HepG2 (cell line): ENCODE measurements around the gene RAB3IP. TPM values are rescaled to one million over a fixed set of nuclear protein-coding genes. Genes with fewer than 3 reads are reported as not detected.

Source experiments
- ATAC-seq: fragments of 200-7000 bp; cut with Tn5 transposase; 3 replicates; pipeline ENCODE4 v1.9.1; 2020; ENCODE audit warnings: mild to moderate bottlenecking, moderate library complexity
- BruUV-seq: library from RNA; stranded (reverse); fragments of 400-500 nt; replicated peaks from 2 replicates; lab custom pipeline; 2021; lab: Mats Ljungman, UMichigan
- CTCF ChIA-PET: fragments of 300-600 bp; formaldehyde crosslinking; extraction: SDS; loops from one replicate; lab custom pipeline; 2021; ENCODE audit warnings: low total read pairs, inconsistent platforms, low intra/inter-chr PET ratio; lab: Yijun Ruan, JAX
- POLR2A ChIA-PET: fragments of 350-600 bp; sonication (Branson Sonifier 250); formaldehyde crosslinking; loops from one replicate; lab custom pipeline; 2020; ENCODE audit warnings: antibody characterized with exemption, inconsistent platforms; lab: Yijun Ruan, JAX
- DNase-seq: peaks from one replicate; pipeline ENCODE4 v3.0.0-alpha.2; 2015; ENCODE audit warnings: low spot score
- FAIRE-seq: peaks from 3 replicates; lab custom pipeline; 2011; peaks lifted over from hg19 to GRCh38; lab: Jason Lieb, UNC
- H2AFZ ChIP-seq: one replicate; pipeline ENCODE4 v1.6.1; 2011; ENCODE audit warnings: low read length, inconsistent platforms
- H3K27ac ChIP-seq: fragments of 300-600 bp; 3 replicates; pipeline ENCODE4 v1.8.0; 2011; ENCODE audit warnings: mixed run types, mild to moderate bottlenecking, mixed read lengths, low read length, inconsistent platforms; ENCODE audit not compliant: insufficient read depth; ENCODE audit errors: extremely low read length
- H3K27me3 ChIP-seq, 2 experiments: fragments of 200-600 bp in 1 of 2; 2 replicates in 1 of 2; 3 replicates in 1 of 2; pipeline versions ENCODE4 v1.6.0 to v1.8.0; 2011; ENCODE audit warnings: low read length in 2 of 2, mild to moderate bottlenecking in 2 of 2, moderate library complexity in 2 of 2, inconsistent platforms in 1 of 2; ENCODE audit not compliant: insufficient read depth in 2 of 2, control insufficient read depth in 1 of 2
- H3K36me3 ChIP-seq, 2 experiments: fragments of 200-600 bp in 1 of 2; replicated peaks in 1 of 2; 2 replicates in 1 of 2; 3 replicates in 1 of 2; pipeline versions ENCODE4 v1.5.1 to v1.8.0; 2011; ENCODE audit warnings: low read length in 2 of 2, inconsistent platforms in 1 of 2; ENCODE audit not compliant: insufficient read depth in 2 of 2, control insufficient read depth in 1 of 2
- H3K4me1 ChIP-seq: 2 replicates; pipeline ENCODE4 v1.5.1; 2012; ENCODE audit warnings: low read length, inconsistent platforms; ENCODE audit not compliant: insufficient read depth
- H3K4me2 ChIP-seq: 2 replicates; pipeline ENCODE4 v1.6.0; 2011; ENCODE audit warnings: low read depth, low read length, inconsistent platforms
- H3K4me3 ChIP-seq, 3 experiments: fragments of 200-600 bp in 1 of 3; sonication (generic), shearing (Covaris generic) in 1 of 3; replicated peaks in 1 of 3; 2 replicates each; pipeline ENCODE4 v1.5.1; 2011 to 2016; ENCODE audit warnings: low read length in 3 of 3, inconsistent platforms in 2 of 3, low read depth in 2 of 3, mild to moderate bottlenecking in 2 of 3, control low read depth in 1 of 3, mixed read lengths in 1 of 3; ENCODE audit not compliant: insufficient read depth in 1 of 3
- H3K79me2 ChIP-seq: one replicate; pipeline ENCODE4 v1.6.1; 2011; ENCODE audit warnings: low read length, inconsistent platforms; ENCODE audit not compliant: insufficient read depth
- H3K9ac ChIP-seq: 2 replicates; pipeline ENCODE4 v1.6.0; 2011; ENCODE audit warnings: mild to moderate bottlenecking, low read depth, low read length, inconsistent platforms; ENCODE audit not compliant: insufficient read depth
- H3K9me3 ChIP-seq: 2 replicates; pipeline ENCODE4 v1.5.1; 2012; ENCODE audit warnings: mild to moderate bottlenecking, low read length
- H4K20me1 ChIP-seq: 2 replicates; pipeline ENCODE4 v1.6.0; 2011; ENCODE audit warnings: inconsistent platforms, mild to moderate bottlenecking, low read length, moderate library complexity; ENCODE audit not compliant: insufficient read depth
- AGO2 ChIP-seq: fragments of 200-400 bp; formaldehyde crosslinking; optimal IDR thresholded peaks from 2 replicates; pipeline ENCODE3; 2017; ENCODE audit warnings: mild to moderate bottlenecking, low read depth, low read length, moderate library complexity
- CENPX ChIP-seq: sonication (generic); formaldehyde crosslinking; IDR thresholded peaks from 2 replicates; pipeline ENCODE4 v1.9.0; 2021; ENCODE audit warnings: mild to moderate bottlenecking, missing genetic modification reagents, moderate library complexity
- GLI4 ChIP-seq: sonication (generic); formaldehyde crosslinking; IDR thresholded peaks from 2 replicates; pipeline ENCODE4 v1.5.1; 2020; ENCODE audit warnings: missing genetic modification reagents, mild to moderate bottlenecking, moderate library complexity, borderline replicate concordance
- KDM1A ChIP-seq: IDR thresholded peaks from 2 replicates; pipeline ENCODE4 v1.6.1; 2016; ENCODE audit warnings: missing compliant biosample characterization
- ZC3H4 ChIP-seq: sonication (generic); formaldehyde crosslinking; IDR thresholded peaks from 2 replicates; pipeline ENCODE4 v1.4.0; 2020; ENCODE audit warnings: missing genetic modification reagents, borderline replicate concordance
- ZNF30 ChIP-seq: sonication (generic); formaldehyde crosslinking; IDR thresholded peaks from 2 replicates; pipeline ENCODE4 v1.5.0; 2020; ENCODE audit warnings: mild to moderate bottlenecking, missing genetic modification reagents
- ZNF337 ChIP-seq: sonication (generic); formaldehyde crosslinking; IDR thresholded peaks from 2 replicates; pipeline ENCODE4 v1.5.1; 2020; ENCODE audit warnings: missing genetic modification reagents, low read depth, mild to moderate bottlenecking, borderline replicate concordance
- ZNF350 ChIP-seq: sonication (generic); formaldehyde crosslinking; IDR thresholded peaks from 2 replicates; pipeline ENCODE4 v1.4.0; 2020; ENCODE audit warnings: mild to moderate bottlenecking, low read depth, missing genetic modification reagents, borderline replicate concordance
- ZNF367 ChIP-seq: sonication (generic); formaldehyde crosslinking; IDR thresholded peaks from 2 replicates; pipeline ENCODE4 v1.4.0; 2020; ENCODE audit warnings: missing genetic modification reagents, borderline replicate concordance
- ZNF7 ChIP-seq: IDR thresholded peaks from 2 replicates; pipeline ENCODE4 v1.6.1; 2016; ENCODE audit warnings: missing biosample characterization, missing genetic modification reagents
- ZNF746 ChIP-seq: sonication (generic); formaldehyde crosslinking; IDR thresholded peaks from 2 replicates; pipeline ENCODE4 v1.8.0; 2022; ENCODE audit warnings: mild to moderate bottlenecking, missing genetic modification reagents
- ZNF878 ChIP-seq: sonication (generic); formaldehyde crosslinking; IDR thresholded peaks from 2 replicates; pipeline ENCODE4 v1.8.1; 2023; ENCODE audit warnings: mild to moderate bottlenecking, missing genetic modification reagents, moderate library complexity
- WGBS: methylation state at CpG from one replicate; pipeline ENCODE4 v1.1.6; 2017; ENCODE audit warnings: low lambda C conversion rate; 5-methylcytosine and 5-hydroxymethylcytosine counted together
- in situ Hi-C: cut with HindIII; loops from 2 replicates; pipeline ENCODE4 v1.10.0; 2017; ENCODE audit warnings: low pct_unique_long_range_greater_than_20kb; ENCODE audit not compliant: extremely low pct_ligation_motif_present
- intact Hi-C: fragments of 100-400 bp; cut with micrococcal nuclease; formaldehyde crosslinking; loops from one replicate; pipeline ENCODE4 v1.10.0; 2022; ENCODE audit not compliant: unreplicated experiment
- polyA plus RNA-seq, 8 experiments: library from polyadenylated mRNA; depleted of rRNA in 3 of 8; stranded (reverse) in 7 of 8; unstranded in 1 of 8; fragments of >200 nt; fragmentation: Illumina TruSeq in 4 of 8; extraction: Trizol in 4 of 8; gene quantifications; 2 replicates each; pipeline versions ENCODE4 v1.2.1 to v1.2.3, GENCODE V29; 2011 to 2016; ENCODE audit warnings: low read depth in 4 of 8, missing spikeins in 1 of 8, mixed read lengths in 1 of 8; ENCODE audit not compliant: insufficient read depth in 1 of 8
- total RNA-seq, 5 experiments: library from RNA; depleted of rRNA; stranded (reverse); fragments of >200 nt; fragmentation: Illumina TruSeq; extraction: Trizol; gene quantifications; 2 replicates each; pipeline ENCODE4 v1.2.3, GENCODE V29; 2016; ENCODE audit warnings: low read depth in 1 of 5
- TF ChIP-seq, protein P1 (sequence below): sonication (generic); formaldehyde crosslinking; IDR thresholded peaks from 2 replicates; pipeline ENCODE4 v1.8.0; 2022; ENCODE audit warnings: mild to moderate bottlenecking, missing genetic modification reagents, borderline replicate concordance
- TF ChIP-seq, protein P2 (sequence below): sonication (generic); formaldehyde crosslinking; IDR thresholded peaks from 2 replicates; pipeline ENCODE4 v1.5.1; 2020; ENCODE audit warnings: mild to moderate bottlenecking, missing genetic modification reagents, borderline replicate concordance
- TF ChIP-seq, protein P3 (sequence below): sonication (generic); formaldehyde crosslinking; IDR thresholded peaks from 2 replicates; pipeline ENCODE4 v1.5.0; 2020; ENCODE audit warnings: missing genetic modification reagents, mild to moderate bottlenecking, borderline replicate concordance

The RAB3IP gene
- total and polyA plus RNA-seq, 2 of the 13 experiments (the other 11 are each of a cell fraction or from before 2014, with no cell fraction given), result 33.6 to 41.1 TPM

DNA sequence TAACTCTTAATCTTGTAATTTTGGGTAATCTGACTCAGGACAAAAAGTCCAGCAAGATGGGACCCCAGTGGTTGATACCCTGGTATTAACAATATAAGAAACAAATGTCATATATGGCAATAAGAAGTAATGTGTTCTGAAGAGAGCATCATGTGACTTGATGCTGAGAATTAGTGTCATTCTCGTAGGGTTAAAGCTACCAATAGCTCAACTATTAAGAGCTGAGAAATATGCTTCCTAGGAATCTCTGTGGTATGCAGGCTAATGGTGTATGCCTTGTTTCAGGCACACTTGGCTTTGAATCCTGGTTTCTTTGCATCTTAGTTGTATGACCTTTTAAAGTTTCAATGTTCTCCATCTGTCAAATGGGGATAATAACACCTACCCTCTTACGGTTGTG, 95.5 kb downstream of the RAB3IP start:
- no TSS peak for BruUV-seq
- FAIRE-seq, result no peak
- TF ChIP-seq ZNF367 (CRISPR knock-in tag), result no peak
- no peak for TF ChIP-seq ZNF7 (CRISPR knock-in tag)
- TF ChIP-seq ZNF30 (CRISPR knock-in tag), result no peak
- no peak for TF ChIP-seq ZNF746
- no peak for TF ChIP-seq AGO2
- TF ChIP-seq, protein P1, sequence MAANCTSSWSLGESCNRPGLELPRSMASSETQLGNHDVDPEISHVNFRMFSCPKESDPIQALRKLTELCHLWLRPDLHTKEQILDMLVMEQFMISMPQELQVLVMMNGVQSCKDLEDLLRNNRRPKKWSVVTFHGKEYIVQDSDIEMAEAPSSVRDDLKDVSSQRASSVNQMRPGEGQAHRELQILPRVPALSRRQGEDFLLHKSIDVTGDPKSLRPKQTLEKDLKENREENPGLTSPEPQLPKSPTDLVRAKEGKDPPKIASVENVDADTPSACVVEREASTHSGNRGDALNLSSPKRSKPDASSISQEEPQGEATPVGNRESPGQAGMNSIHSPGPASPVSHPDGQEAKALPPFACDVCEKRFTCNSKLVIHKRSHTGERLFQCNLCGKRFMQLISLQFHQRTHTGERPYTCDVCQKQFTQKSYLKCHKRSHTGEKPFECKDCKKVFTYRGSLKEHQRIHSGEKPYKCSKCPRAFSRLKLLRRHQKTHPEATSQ, result no peak
- TF ChIP-seq, protein P2, sequence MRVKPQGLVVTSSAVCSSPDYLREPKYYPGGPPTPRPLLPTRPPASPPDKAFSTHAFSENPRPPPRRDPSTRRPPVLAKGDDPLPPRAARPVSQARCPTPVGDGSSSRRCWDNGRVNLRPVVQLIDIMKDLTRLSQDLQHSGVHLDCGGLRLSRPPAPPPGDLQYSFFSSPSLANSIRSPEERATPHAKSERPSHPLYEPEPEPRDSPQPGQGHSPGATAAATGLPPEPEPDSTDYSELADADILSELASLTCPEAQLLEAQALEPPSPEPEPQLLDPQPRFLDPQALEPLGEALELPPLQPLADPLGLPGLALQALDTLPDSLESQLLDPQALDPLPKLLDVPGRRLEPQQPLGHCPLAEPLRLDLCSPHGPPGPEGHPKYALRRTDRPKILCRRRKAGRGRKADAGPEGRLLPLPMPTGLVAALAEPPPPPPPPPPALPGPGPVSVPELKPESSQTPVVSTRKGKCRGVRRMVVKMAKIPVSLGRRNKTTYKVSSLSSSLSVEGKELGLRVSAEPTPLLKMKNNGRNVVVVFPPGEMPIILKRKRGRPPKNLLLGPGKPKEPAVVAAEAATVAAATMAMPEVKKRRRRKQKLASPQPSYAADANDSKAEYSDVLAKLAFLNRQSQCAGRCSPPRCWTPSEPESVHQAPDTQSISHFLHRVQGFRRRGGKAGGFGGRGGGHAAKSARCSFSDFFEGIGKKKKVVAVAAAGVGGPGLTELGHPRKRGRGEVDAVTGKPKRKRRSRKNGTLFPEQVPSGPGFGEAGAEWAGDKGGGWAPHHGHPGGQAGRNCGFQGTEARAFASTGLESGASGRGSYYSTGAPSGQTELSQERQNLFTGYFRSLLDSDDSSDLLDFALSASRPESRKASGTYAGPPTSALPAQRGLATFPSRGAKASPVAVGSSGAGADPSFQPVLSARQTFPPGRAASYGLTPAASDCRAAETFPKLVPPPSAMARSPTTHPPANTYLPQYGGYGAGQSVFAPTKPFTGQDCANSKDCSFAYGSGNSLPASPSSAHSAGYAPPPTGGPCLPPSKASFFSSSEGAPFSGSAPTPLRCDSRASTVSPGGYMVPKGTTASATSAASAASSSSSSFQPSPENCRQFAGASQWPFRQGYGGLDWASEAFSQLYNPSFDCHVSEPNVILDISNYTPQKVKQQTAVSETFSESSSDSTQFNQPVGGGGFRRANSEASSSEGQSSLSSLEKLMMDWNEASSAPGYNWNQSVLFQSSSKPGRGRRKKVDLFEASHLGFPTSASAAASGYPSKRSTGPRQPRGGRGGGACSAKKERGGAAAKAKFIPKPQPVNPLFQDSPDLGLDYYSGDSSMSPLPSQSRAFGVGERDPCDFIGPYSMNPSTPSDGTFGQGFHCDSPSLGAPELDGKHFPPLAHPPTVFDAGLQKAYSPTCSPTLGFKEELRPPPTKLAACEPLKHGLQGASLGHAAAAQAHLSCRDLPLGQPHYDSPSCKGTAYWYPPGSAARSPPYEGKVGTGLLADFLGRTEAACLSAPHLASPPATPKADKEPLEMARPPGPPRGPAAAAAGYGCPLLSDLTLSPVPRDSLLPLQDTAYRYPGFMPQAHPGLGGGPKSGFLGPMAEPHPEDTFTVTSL (CRISPR knock-in tag), result no peak
- TF ChIP-seq ZNF337 (CRISPR knock-in tag), result no peak
- TF ChIP-seq GLI4 (CRISPR knock-in tag), result no peak
- TF ChIP-seq, protein P3, sequence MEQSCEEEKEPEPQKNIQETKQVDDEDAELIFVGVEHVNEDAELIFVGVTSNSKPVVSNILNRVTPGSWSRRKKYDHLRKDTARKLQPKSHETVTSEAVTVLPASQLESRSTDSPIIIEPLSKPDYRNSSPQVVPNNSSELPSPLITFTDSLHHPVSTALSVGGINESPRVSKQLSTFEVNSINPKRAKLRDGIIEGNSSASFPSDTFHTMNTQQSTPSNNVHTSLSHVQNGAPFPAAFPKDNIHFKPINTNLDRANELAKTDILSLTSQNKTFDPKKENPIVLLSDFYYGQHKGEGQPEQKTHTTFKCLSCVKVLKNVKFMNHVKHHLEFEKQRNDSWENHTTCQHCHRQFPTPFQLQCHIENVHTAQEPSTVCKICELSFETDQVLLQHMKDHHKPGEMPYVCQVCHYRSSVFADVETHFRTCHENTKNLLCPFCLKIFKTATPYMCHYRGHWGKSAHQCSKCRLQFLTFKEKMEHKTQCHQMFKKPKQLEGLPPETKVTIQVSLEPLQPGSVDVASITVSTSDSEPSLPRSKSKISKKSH, result no peak
- TF ChIP-seq ZC3H4 (CRISPR knock-in tag), result no peak
- TF ChIP-seq KDM1A (CRISPR knock-in tag), result no peak
- TF ChIP-seq ZNF350, result no peak
- no peak for TF ChIP-seq CENPX (CRISPR knock-in tag)
- TF ChIP-seq ZNF878 (CRISPR knock-in tag), result no peak

More for the DNA sequence above, 95.5 kb downstream of the RAB3IP start:
- in situ Hi-C loops (no loop called here), intact Hi-C loops (no loop called here)
- WGBS, result 33% methylated on average over 2 of the region's 2 CpGs
- Histone ChIP-seq H3K9me3 (no peaks in the 10 kb centered on the region), H3K4me1 (peaks cover 15% of the 10 kb centered on the region), H3K79me2 (no peaks in the 10 kb centered on the region), H4K20me1 (no peaks in the 10 kb centered on the region), H3K4me3 (no peak overlapping the region), H2AFZ (no peak overlapping the region), H3K27ac (no peak overlapping the region), H3K36me3 (no peaks in the 10 kb centered on the region), H3K9ac (no peak overlapping the region), H3K4me2 (no peak overlapping the region), H3K27me3 (no peaks in the 10 kb centered on the region)
- POLR2A ChIA-PET, result no interaction called here
- CTCF ChIA-PET, result no interaction called here
- no peak for ATAC-seq
- no peak for DNase-seq
